ENCODE results near the gene DOCK3.
A peak's percentile ranks its signal among the peaks of the same experiment; 100 is the strongest.

The DOCK3 gene

DNA sequence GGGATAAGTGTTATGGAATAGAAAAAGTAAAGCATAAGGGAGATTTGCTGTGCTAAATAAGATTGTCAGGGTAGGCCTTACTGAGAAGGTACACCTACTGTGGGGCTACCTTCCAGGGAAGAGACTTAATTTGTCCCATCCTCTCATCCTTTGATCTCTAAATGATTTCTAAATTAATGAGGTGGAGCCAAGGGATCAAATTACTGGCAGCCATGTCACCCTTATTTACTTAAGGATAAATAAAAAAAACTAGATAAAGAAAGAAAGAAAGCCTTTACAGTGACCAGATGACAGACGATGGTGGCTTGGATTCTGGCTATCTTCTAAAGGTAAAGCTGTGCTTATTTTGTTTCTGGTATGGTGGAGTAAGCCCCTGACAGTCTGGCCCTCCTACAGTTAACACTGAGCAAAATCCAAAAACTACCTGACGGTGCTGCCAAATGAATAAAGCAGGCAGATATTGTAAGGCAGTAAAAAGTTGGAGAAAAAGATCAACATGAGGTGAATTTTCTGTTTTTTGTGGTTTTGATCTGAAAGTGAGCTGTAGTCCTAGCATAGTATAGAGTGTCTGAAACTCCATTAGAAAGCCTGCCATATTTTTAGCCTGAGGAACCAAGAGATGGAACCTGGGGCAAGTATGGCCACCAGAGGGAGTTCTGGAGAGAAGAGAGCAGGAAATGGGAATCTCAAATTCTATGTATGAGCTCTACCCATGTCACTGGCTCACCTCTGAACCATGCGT lies 425.2 kb downstream of the DOCK3 start:
- DNase-seq, result peak in 1 of 2 donors; percentile 31
- Histone ChIP-seq H3K4me1 (no peaks in the 10 kb centered on the region), H3K27me3 (no peaks in the 10 kb centered on the region), H3K27ac (no peak overlapping the region), H3K9me3 (no peaks in the 10 kb centered on the region), H3K4me3 (no peak overlapping the region), H3K36me3 (no peaks in the 10 kb centered on the region)
- intact Hi-C loops (cut with DNase I; ENCODE audit: low total_unique reads), result loop anchor here (10.0 kb wide), 1 partner anchor 275 kb away; no protein-coding TSS in a partner anchor
- TF ChIP-seq, protein P1, sequence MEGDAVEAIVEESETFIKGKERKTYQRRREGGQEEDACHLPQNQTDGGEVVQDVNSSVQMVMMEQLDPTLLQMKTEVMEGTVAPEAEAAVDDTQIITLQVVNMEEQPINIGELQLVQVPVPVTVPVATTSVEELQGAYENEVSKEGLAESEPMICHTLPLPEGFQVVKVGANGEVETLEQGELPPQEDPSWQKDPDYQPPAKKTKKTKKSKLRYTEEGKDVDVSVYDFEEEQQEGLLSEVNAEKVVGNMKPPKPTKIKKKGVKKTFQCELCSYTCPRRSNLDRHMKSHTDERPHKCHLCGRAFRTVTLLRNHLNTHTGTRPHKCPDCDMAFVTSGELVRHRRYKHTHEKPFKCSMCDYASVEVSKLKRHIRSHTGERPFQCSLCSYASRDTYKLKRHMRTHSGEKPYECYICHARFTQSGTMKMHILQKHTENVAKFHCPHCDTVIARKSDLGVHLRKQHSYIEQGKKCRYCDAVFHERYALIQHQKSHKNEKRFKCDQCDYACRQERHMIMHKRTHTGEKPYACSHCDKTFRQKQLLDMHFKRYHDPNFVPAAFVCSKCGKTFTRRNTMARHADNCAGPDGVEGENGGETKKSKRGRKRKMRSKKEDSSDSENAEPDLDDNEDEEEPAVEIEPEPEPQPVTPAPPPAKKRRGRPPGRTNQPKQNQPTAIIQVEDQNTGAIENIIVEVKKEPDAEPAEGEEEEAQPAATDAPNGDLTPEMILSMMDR (IDR thresholded peaks at IDR 0.05), result peak; percentile 53 to 58

DNA sequence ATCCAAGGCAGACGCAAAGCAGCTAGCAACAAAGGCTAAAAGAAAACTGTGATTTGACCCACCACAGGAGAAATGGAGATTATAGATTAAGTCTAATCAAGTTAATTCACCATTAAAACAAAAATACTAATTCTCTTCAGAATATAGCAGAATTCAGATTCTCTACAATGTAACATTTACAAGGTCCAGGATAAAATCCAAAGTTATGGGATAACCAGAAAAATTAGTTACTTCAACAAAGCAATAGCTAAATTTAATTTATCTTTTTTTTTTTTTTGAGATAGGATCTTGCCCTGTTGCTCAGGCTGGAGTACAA lies 425.8 kb downstream of the DOCK3 start:
- TF ChIP-seq, protein P1 (IDR thresholded peaks at IDR 0.05), result no peak
- intact Hi-C loops (cut with DNase I; ENCODE audit: low total_unique reads), result loop anchor here (10.0 kb wide), 1 partner anchor 274 kb away; no protein-coding TSS in a partner anchor

DNA sequence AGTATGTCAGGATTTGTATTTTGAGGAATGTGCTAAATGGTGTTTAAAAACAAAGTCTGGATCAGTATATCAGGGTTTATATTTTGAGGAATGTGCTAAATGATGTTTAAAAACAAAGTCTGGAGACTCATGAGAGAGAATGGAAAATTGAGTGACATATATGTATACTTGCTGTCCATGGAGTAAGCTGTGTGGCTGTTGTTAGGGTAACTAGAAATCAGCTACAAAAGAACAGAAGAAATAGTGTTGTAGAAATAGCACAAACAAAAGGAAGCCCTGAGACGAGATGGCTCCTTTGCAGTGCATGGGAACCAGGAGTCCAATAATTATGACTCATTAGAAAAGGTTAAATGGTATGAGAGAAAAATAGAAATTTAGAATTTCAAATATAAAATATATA lies 427.7 kb downstream of the DOCK3 start:
- no peak for DNase-seq
- H3K36me3 ChIP-seq, result no peaks in the 10 kb centered on the region
- H3K27me3 ChIP-seq, result no peaks in the 10 kb centered on the region
- H3K4me3 ChIP-seq, result no peak overlapping the region
- no peaks in the 10 kb centered on the region for H3K9me3 ChIP-seq
- no peak overlapping the region for H3K27ac ChIP-seq
- no peaks in the 10 kb centered on the region for H3K4me1 ChIP-seq
- intact Hi-C loops (cut with DNase I; ENCODE audit: low total_unique reads), result loop anchor here (10.0 kb wide), 1 partner anchor 272 kb away; no protein-coding TSS in a partner anchor
- TF ChIP-seq, protein P1 (IDR thresholded peaks at IDR 0.05), result no peak

More for the DNA sequence above, 425.8 kb downstream of the DOCK3 start:
- H3K27me3 ChIP-seq, result no peaks in the 10 kb centered on the region
- H3K4me1 ChIP-seq, result no peaks in the 10 kb centered on the region
- H3K27ac ChIP-seq, result no peak overlapping the region
- no peak overlapping the region for H3K4me3 ChIP-seq
- no peaks in the 10 kb centered on the region for H3K9me3 ChIP-seq
- no peaks in the 10 kb centered on the region for H3K36me3 ChIP-seq
- no peak for DNase-seq

DNA sequence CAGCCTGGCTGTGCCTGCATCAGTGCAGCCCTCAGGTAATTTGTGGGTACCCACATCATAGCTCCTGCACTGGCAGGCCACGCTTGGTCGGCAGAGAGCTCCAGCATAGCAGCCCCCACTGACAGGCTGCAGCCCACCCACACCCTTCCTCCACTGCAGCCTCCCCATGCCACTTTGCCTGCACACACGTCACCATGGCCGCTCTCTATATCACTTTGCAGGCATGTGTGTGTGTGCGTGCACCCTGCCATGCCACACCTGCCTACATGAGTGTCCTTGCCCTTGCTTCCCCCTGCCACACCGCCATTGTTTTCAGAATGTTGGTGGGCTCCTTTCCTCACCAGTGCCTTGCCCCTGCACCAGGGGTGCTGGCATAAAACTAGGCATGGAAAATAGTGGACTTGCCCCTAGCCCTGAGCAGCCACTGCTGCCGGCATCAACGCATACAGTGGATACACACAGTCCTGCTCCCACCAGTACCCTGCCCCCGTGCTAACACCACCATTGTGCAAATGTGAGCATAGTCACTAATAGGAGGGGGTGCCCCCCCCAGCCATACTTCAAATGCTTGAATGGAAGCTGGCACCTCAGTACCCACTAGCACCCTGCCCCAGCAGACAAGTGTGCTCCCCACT lies 431.6 kb downstream of the DOCK3 start:
- Histone ChIP-seq H3K27ac (no peak overlapping the region), H3K4me1 (no peaks in the 10 kb centered on the region), H3K4me3 (no peak overlapping the region), H3K9me3 (peaks cover 0 to 3% (median 0%) of the 10 kb centered on the region in 3 donors), H3K27me3 (no peaks in the 10 kb centered on the region), H3K36me3 (no peaks in the 10 kb centered on the region)
- no peak for DNase-seq
- TF ChIP-seq, protein P1 (IDR thresholded peaks at IDR 0.05), result no peak
- intact Hi-C loops (cut with DNase I; ENCODE audit: low total_unique reads), result loop anchor here (10.0 kb wide), 1 partner anchor 268 kb away; no protein-coding TSS in a partner anchor

DNA sequence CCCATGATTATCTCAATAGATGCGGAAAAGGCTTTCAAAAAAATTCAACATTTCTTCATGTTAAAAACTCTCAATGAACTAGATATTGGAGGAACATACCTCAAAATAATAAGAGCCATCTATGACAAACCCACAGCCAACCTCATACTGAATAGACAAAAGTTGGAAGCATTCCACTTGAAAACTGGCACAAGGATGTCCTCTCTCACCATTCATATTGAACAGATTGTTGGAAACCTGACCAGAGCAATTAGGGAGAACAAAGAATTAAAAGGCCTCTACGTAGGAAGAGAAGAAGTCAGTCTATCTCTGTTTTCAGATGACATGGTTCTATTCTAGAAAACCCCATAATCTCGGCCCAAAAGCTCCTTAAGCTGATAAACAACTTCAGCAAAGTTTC lies 435.9 kb downstream of the DOCK3 start:
- intact Hi-C loops (cut with DNase I; ENCODE audit: low total_unique reads), result no loop called here
- Histone ChIP-seq H3K27me3 (no peaks in the 10 kb centered on the region), H3K9me3 (peaks cover 0 to 3% (median 0%) of the 10 kb centered on the region in 3 donors), H3K27ac (no peak overlapping the region), H3K4me1 (no peaks in the 10 kb centered on the region), H3K36me3 (no peaks in the 10 kb centered on the region), H3K4me3 (no peak overlapping the region)
- TF ChIP-seq, protein P1 (IDR thresholded peaks at IDR 0.05), result no peak
- DNase-seq, result no peak

Data from tibial artery (tissue), 4 donors.